ENCODE measurements around the gene DZIP1L.

Gene DZIP1L

DNA sequence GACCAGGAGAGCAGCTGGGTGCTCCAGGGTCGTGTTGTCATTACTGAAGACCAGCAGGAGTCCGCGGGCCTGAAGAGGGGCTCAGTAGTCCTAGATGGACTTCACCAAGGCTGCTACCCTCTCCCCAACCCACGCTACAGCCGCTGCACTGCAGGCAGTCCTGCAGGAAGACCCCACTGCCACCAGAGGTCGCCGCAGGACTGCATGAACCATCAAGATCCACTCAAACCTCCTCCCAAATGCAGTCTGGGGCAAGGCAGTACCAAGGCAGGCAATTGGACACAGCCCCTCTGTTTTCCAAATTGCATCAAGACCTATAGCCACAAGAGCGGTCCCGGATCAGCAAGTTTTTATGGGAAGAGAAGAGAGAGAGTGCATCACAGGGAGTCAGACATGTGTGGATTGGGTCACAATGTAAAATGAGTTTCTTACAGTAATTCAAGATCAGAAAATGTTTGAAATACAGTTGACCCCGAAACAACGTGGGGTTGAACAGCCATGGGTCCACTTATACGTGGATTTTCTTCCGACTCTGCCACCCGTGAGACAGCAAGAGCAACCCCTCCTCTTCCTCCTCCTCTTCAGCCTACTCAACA lies 46.7 kb downstream of the DZIP1L start:
- DNase-seq (ENCODE audit: low read depth), result peak; percentile 31

DNA sequence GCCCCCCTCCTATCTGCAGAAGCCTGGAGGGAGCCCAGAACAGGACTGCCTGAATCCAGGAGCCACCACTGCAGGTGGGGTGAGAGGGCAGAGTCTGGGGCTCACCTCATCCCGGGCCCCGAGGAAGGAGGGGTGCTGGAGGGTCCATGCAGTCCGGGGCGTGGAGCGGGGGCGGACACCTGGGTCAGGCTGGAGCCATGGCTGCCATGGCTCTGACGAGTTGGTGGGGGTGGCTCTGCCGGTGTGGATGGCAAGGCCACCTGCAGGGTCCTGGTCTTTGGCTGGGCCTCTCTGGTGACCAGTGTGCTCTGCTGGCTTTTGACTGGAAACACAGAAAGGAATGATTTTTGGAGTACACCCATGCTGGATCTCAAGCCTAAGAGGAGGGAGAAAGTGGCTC lies 47.4 kb downstream of the DZIP1L start:
- no peak for DNase-seq (ENCODE audit: low read depth)

DNA sequence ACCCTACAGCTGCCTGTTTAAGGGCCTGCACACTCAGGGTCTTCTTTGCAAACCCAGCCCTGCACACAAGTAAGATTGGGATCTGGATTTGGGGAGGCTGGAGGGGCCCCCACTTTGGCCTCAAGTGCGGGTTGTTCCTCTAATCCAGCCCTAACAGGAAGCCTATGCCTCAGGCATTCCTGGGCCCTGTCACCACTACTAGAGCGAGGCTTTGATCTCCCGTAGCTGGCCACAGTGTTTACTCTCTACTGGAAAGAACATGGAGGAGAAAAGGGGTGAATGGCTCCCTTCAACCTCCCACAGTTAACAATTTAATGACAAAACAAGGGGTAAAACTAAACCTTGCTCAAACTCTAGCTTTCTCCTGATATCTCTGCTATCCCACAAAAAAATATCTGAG lies 48.4 kb downstream of the DZIP1L start:
- DNase-seq (ENCODE audit: low read depth), result no peak

DNA sequence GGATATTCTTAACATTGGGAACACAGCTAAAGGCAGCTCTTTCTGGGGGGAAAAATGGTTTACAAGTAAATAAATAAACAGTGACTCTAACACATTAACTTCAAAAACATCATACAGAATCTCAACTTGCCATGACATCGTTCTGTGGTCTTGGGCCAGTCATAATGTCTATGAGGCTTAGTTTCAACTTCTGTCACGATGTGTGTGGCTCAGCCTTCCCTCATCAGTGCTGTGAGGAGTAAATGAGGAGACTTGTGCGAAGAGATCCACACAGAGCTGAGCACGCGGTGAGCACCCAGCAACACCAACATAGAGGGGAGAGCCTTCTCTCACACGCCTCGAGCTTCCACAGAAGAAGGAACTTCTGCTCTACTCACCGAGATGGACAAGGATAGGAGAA lies 49.0 kb downstream of the DZIP1L start:
- DNase-seq (ENCODE audit: low read depth), result no peak

DNA sequence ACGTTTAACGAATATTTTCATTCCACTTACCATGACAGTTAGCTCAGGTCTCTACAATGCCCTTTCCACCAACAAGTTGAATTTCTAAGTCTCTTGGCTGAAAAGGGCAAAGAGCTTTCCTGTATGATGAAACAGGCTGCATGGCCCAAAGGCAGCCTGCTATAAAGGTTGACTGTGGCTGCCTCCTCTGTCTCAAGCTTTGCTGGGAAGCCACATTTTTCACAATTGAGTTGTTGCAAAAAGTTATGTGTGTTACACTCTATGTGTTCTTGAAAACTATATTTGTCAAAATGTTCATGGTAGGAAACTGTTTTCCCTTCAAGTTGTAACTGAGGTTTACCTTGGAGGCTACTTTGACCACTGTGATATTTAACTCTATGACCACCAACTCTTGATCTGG lies 49.5 kb downstream of the DZIP1L start:
- DNase-seq (ENCODE audit: low read depth), result no peak

DNA sequence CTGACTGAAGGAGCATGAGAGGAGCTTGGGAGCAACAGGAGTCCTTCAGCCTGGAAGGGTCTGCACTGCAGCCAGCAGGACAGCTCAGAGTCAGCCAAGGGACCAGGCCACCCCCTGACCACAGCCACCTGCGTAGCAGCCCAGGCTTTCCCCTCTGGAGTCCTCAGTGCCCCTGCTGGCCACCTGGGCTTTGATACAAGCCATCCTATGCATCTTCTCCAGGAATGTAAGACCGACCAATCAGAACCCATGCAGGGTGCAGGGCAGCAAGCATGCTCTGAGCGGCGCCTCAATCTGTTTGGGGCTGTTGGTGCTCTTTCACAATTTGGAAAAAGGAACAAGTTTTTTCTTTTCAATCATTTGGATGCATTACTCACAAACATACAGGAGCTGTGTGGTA lies 52.0 kb downstream of the DZIP1L start:
- no peak for DNase-seq (ENCODE audit: low read depth)

DNA sequence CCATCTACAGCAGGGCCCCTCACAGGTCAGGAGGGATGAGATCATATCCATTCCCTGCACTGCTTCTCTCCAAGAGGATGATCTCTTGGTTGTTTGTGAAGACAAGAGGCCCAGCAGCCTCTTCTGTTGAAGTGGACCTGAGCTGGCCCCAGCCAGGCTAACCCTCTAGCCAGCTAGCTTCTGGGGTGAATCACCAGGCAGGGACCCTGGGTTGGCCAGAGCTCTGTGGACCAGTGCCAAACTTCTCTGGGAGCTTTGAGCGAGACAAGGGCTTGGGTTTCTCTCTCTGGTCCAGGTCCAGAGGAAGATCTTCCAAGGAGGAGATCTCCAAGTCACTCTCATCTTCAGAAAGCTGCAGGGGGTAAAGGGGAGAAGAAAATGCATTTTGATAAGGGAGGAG lies 52.8 kb downstream of the DZIP1L start:
- no peak for DNase-seq (ENCODE audit: low read depth)

DNA sequence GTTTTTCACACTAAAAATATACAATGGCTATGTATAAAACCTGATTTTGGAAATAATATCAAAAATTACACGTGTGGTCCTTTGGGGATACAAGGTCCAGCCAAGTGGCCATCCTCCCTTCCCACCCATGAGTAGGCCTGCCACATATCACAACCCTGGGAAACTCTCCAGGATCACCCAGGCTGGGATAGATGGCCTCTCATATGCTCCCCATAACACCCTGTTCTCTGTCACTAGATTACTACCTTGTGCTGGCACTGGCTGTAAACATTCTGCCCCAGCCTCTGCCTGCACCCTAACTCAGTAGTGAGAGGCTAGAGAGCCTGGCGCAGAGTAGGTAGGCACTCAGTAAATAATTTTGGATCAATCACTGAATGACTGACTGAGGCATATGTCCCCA lies 53.4 kb downstream of the DZIP1L start:
- DNase-seq (ENCODE audit: low read depth), result no peak

DNA sequence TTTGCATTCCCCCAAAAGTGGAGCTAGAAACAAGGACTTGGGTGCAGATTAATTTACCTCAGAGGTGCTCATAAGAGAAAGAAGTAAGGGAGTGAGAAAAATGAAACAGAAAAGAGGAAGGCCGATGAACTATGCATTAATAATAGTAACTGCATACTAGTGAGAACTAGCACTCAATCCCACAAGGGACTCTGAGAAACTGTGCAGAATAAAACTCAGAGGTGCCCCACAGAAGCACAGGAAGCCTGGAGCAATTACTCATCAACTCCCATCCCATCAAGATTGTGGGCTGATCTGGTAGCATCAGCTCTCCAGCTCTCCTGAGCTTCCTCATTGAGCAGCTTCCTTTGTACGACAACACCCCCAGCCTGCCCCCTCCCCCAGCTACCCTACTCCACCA lies 54.6 kb downstream of the DZIP1L start:
- DNase-seq (ENCODE audit: low read depth), result no peak

DNA sequence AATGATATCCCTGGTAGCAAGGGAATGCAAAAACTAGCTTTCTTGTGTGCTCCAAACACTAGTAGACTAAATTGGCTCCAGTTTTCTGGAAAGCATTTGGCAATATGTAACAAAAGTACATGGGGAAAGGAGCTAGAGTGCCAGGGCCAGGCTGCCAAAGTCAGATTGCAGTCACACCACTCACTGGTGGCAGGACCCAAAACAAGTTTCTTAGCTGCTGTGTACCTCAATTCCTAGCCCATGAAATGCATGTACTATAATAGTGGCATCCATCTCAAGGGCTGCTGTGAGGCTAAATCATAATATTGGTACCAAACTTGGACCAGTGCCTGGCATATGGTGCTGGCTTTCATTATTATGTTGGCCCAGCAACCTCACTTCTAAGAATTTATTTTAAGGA lies 56.1 kb downstream of the DZIP1L start:
- no peak for DNase-seq (ENCODE audit: low read depth)

DNA sequence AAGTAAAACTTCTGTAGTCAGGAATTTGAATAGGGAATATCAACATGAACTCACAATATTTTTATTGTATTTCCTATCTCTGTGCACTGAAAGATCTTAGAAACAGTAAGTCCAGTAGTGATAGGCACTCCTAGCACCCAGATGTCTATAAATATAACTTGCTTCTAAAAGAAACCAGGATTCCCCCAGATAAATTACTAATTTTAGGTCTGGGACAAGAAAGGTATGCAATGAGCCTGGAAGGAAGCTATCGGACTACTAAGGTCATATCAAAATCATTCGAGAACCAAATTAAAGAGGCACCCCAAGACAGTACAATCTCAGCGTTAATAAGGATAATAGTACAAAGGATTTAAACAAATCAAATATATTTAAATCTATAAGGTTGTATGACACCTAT lies 58.0 kb downstream of the DZIP1L start:
- no peak for DNase-seq (ENCODE audit: low read depth)

DNA sequence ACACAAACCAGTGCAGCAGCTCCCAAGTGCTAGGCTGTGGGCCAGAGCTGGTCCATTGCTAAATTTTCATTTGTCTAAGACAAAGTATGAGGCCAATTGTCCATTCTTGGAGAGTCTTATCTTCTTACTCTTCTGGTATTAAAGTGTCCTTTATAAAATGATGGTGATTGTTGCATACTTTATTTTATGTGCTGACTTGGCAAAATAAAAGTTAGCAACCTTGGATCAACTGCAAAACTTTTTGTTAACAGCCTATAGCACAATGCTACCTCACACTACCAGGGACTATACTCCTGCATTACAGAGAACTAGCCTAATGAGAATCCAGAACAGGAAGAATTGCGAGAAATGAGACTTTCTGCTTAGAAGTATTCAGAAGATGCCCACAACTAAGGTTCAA lies 61.4 kb downstream of the DZIP1L start:
- DNase-seq (ENCODE audit: low read depth), result no peak

DNA sequence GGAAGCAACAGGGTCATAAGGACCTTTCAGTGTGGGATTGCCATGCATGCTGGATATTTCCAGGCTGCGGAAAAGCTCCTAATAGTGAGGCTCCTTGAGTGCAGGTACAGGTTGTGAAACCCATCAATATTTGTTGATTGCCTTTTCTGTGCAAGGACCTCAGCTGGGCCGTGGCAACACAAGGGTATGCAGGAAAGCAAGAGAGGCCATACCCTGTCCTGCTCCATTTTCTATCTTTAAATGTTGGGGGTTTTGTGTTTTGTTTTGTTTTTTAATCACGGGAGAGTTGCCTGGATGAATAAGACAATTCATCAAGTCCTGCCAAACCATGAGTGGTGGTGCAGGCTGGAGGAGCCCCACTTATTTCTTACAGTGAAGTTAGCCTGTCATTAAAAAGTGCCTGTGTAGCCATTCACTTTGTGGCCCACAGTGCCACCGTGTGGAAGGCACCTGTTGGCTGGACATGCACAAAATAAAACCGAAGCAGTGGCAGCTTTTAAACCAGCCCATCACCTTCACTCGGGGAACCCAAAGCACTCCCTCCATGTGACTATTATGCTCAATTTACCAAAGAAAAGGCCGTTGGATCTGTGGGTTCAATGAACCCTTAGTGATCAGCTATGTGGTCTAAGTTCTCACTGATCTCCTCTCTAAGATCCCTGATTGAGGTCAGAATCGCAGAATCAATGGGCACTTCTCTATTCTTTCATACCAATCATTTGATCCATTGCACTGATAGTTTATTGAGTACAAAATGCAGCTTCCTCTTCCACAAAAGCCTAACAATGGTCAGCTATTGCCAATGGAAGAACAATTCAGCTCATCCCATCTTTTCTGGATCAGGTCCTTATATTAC lies 63.2 kb downstream of the DZIP1L start:
- no peak for DNase-seq (ENCODE audit: low read depth)

DNA sequence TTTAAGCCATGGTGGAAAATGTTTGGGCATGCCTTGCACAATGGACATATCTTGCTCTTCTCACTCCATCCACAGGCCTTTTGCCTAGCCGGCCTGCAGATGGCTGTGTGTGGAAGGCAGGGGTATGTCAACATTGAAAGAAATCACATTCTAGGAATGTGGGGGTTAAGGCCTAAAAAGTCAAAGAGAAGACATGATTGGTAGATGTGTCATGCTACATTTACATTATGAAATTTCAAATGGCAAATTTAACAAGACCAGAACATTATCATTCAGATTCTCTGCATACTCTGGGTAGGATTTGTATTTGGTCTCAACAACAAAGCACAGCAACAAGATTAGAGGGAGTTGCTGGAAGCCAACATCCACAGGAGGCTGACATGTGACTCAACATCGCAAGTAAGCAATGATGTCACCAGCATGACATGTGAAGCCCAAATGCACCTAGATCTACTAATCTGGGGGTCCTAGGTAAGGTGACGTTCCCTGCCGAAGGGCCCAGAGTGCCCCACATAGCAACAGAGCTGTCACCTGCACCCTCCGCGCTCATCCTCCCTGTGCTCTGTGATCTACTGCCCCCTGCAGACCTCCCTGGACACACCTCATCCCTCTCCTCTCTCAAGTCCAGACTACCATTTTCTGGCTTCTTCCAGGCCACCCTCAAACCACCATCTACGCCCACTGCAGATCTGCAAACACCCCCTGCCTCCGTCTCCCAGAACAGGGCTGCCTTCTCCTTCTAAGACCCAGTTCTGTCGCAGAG lies 66.1 kb downstream of the DZIP1L start:
- DNase-seq (ENCODE audit: low read depth), result no peak

DNA sequence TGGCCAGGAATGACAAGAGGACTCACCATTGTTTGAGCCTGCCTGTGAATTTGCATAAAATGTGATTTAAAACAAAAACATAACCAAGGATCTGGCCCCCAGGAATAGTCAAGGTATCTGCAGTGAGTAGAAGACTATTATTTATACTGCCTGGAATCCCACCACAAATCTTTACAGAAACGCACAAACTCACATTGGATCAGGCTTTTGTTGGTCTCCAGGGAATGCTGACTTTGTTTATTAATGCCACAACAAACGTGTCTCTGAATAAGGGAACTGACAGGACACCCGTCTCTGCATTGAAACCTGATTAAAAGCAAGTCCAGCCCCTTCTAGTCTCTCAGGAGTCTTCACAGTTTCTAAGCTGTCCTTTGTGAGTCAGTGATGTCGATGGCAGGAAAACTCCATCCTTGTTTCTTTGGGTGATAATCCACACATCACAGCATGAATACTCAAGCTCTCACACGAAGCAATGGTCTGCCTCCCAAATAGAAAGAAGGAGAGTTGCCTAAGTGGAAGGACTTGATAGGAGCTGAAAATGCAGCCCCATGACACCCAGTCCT lies 67.7 kb downstream of the DZIP1L start:
- no peak for DNase-seq (ENCODE audit: low read depth)

DNA sequence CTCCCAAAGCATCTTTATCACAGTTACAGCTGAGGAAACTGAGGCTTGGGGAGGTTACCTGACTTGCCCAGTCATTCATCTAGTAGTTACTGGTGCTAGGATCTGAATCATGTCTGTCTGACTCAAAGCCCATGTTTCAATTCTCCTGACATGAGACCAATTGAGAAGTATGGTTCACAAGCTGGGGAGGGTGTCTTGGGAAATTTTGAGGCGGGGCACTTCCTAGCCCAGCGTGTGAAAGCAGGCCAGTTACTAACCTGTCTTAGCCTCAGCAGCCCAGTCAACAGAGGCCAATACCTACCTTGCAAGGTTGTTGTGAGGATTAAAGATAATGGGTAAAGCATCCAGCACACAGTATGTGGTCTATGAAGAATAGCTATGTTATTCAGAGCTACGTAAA lies 68.5 kb downstream of the DZIP1L start:
- DNase-seq (ENCODE audit: low read depth), result no peak

DNA sequence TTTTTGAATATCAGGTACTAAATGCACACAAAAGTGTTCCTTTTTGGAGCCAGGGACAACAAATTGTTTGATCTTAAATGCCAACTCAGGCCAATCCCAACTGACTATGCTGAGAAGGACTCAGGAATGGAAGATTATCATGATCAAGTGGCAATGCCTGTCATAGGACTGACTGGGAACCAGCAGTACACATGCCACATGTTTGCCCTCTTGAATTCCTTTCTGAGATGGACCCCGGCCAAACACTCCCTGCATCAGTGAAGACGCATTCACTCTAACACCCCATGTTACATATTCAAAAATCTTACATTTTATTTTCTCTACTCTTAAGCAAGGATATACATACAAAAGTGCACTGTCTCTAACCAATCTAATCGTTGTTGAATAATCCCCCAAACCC lies 69.3 kb downstream of the DZIP1L start:
- DNase-seq (ENCODE audit: low read depth), result no peak

DNA sequence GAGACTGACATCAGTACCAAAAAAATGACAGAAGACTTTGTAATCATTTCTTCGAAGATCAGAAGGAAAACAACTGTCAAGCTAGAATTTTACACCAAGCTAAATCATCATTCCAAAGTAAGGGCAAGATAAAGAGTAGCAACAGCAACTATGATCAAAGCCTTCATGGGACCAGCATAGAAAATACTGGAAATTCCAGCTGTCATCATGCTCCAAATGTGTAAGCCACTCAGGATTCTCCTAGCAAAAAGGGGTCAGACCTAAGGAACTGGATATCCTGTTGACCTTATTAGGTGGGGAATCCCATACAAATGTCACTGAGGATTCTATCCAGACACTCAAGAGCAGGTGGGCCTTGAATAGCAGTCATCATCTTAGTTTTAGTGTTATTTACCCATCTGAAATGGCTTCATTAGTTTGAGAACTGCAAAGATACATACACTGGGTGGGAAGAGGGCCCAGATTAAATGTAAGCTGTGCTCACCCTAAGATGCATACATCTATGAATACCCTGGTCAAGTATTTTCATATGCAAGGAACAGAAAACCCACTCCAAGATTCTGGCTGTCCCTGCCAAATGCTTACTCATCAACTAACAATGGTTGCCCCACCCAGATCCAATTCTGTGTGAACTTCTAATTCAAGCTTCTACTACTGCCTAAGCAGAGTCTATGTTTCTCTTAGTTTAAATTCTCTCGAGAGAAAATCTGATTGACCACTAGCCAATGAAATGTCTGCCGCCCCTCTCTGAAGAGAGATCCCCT lies 72.0 kb downstream of the DZIP1L start:
- DNase-seq (ENCODE audit: low read depth), result no peak

DNA sequence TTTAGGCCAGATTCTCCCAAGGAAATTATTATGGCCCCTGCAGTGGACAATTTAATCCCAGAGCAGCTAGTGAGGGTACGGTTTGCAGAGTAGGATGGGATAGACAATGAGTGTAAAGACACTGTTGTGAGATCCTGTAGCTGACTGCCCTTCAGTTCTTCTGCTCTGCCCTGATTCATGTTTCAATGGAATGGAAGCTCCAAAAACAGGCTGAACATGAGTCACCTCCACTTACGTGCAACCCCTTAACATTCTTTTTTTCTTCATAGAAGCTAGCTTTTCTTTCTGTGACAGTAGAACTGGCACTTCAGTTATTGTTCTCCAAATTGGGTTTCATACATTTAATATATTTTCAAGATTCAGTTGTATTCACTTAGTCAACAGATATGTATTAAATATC lies 73.4 kb downstream of the DZIP1L start:
- no peak for DNase-seq (ENCODE audit: low read depth)

DNA sequence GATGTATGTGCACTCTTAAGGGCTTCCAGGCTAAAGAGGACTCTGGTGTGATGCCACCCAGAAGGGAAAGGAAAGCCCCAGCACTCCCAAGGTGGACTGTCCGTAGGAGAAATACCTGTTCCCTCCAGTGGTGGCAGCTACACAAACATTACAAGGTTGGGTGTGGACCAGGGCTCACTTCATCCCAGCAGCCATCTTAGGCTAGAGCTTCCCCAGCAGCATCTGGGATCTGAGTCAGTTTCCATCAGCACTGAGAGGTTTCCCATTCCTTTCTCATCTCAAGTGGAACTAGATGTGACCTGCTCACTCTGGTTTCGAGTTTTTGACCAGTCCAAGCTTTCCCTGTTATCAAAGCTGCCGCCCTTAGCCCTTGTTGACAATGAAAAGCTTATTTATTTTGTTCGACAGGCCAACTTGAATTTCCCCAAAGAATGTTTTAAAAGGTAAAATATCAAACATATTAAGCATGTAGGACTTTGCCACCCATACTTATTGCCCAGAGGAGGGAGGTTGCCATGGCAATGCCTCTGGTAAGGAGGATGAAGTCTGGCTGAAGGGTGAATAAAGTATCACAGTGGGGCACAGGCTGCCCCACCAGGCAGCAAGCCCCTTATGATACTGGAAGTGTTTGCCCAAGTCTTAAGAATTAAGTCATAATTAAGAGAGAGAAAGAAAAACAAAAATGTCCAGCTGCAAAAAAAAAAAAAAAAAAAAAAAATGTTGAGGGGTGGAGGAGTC lies 76.5 kb downstream of the DZIP1L start:
- DNase-seq (ENCODE audit: low read depth), result no peak

DNA sequence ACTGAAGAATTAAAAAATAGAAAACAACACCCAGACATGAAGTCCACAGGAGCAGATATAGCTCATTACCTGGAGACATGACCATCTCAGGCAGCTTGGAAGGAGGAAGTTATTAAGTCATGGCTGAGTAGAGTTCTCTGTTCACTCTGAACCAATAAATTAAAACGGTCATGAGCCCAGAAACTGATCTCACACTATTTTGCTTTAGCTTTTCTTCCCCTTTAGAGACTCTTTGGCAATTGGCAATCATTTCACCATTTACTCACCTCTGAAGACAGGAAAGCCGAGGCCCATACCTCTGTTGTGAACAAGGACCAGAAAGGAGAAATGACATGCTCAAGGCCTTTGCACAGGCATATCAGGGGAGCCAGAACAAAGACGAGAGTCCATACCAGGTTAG lies 78.8 kb downstream of the DZIP1L start:
- DNase-seq (ENCODE audit: low read depth), result no peak
